HepG2 (cell line): ENCODE data around the gene PEX11G. TPM values are rescaled to one million over a fixed set of nuclear protein-coding genes. Genes with fewer than 3 reads are reported as not detected.

Experiments used
- ADNP ChIP-seq: sonication (generic); formaldehyde crosslinking; IDR thresholded peaks from 2 replicates; pipeline ENCODE4 v1.4.0; 2020; ENCODE audit warnings: missing genetic modification reagents
- ARNT2 ChIP-seq: sonication (generic); formaldehyde crosslinking; IDR thresholded peaks from 2 replicates; pipeline ENCODE4 v1.8.0; 2022; ENCODE audit warnings: mild to moderate bottlenecking, low read depth, missing genetic modification reagents, moderate library complexity
- BORCS8-MEF2B ChIP-seq: sonication (generic); formaldehyde crosslinking; IDR thresholded peaks from 2 replicates; pipeline ENCODE4 v1.8.0; 2022; ENCODE audit warnings: mild to moderate bottlenecking, missing genetic modification reagents
- ETV6 ChIP-seq: sonication (generic); formaldehyde crosslinking; conservative IDR thresholded peaks from 2 replicates; pipeline ENCODE4 v1.4.0; 2020; ENCODE audit warnings: missing genetic modification reagents
- FOSL1 ChIP-seq: sonication (generic); formaldehyde crosslinking; IDR thresholded peaks from 2 replicates; pipeline ENCODE4 v1.9.0; 2021; ENCODE audit warnings: missing genetic modification reagents, borderline replicate concordance
- GFI1 ChIP-seq: sonication (generic); formaldehyde crosslinking; IDR thresholded peaks from 2 replicates; pipeline ENCODE4 v1.5.0; 2020; ENCODE audit warnings: missing genetic modification reagents, mild to moderate bottlenecking, borderline replicate concordance
- HNRNPLL ChIP-seq: fragments of 200-400 bp; formaldehyde crosslinking; IDR thresholded peaks from 2 replicates; pipeline ENCODE4 v1.6.1; 2017; ENCODE audit warnings: mild to moderate bottlenecking, low read depth, low read length; ENCODE audit not compliant: poor library complexity, severe bottlenecking
- HOXA3 ChIP-seq: sonication (generic); formaldehyde crosslinking; IDR thresholded peaks from 2 replicates; pipeline ENCODE4 v1.5.0; 2020; ENCODE audit warnings: missing genetic modification reagents
- KMT2B ChIP-seq: IDR thresholded peaks from 2 replicates; pipeline ENCODE4 v1.6.1; 2016; ENCODE audit warnings: missing genetic modification reagents, missing compliant biosample characterization
- MBD4 ChIP-seq: IDR thresholded peaks from 2 replicates; pipeline ENCODE4 v1.6.1; 2012; ENCODE audit warnings: low read length, inconsistent platforms, borderline replicate concordance
- POLR2A ChIP-seq, 2 experiments: IDR thresholded peaks; 2 replicates each; pipeline ENCODE4 v1.6.1; 2011; ENCODE audit warnings: low read depth in 2 of 2, low read length in 2 of 2, mild to moderate bottlenecking in 1 of 2, moderate library complexity in 1 of 2; ENCODE audit not compliant: insufficient read depth in 1 of 2
- PRDM10 ChIP-seq: sonication (generic); formaldehyde crosslinking; IDR thresholded peaks from 2 replicates; pipeline ENCODE4 v1.4.0; 2020; ENCODE audit warnings: low read depth, missing genetic modification reagents
- RARA ChIP-seq: IDR thresholded peaks from 2 replicates; pipeline ENCODE4 v1.6.1; 2016; ENCODE audit warnings: missing genetic modification reagents, missing compliant biosample characterization
- SAFB2 ChIP-seq: sonication (generic); formaldehyde crosslinking; IDR thresholded peaks from 2 replicates; pipeline ENCODE4 v1.5.1; 2020; ENCODE audit warnings: missing genetic modification reagents, low read depth, mild to moderate bottlenecking, borderline replicate concordance
- SNRNP70 ChIP-seq: fragments of 200-400 bp; formaldehyde crosslinking; IDR thresholded peaks from 2 replicates; pipeline ENCODE4 v1.6.1; 2017; ENCODE audit warnings: mild to moderate bottlenecking, low read depth, low read length, moderate library complexity
- SP4 ChIP-seq: sonication (generic); formaldehyde crosslinking; IDR thresholded peaks from 2 replicates; pipeline ENCODE4 v1.8.1; 2023; ENCODE audit warnings: mild to moderate bottlenecking, missing genetic modification reagents
- ZBTB2 ChIP-seq: sonication (generic); formaldehyde crosslinking; IDR thresholded peaks from 2 replicates; pipeline ENCODE4 v1.8.0; 2022; ENCODE audit warnings: low read depth, missing genetic modification reagents
- ZBTB43 ChIP-seq: sonication (generic); formaldehyde crosslinking; conservative IDR thresholded peaks from 2 replicates; pipeline ENCODE4 v1.4.0; 2020; ENCODE audit warnings: missing genetic modification reagents
- ZNF224 ChIP-seq: sonication (generic); formaldehyde crosslinking; IDR thresholded peaks from 2 replicates; pipeline ENCODE4 v1.5.0; 2020; ENCODE audit warnings: mild to moderate bottlenecking, missing genetic modification reagents
- ZNF24 ChIP-seq: fragments of 450-650 bp; IDR thresholded peaks from 2 replicates; pipeline ENCODE4 v1.6.1; 2017; ENCODE audit warnings: antibody characterized with exemption, mild to moderate bottlenecking
- ZNF260 ChIP-seq: sonication (generic); formaldehyde crosslinking; IDR thresholded peaks from 2 replicates; pipeline ENCODE4 v1.4.0; 2020; ENCODE audit warnings: missing genetic modification reagents, low read depth, mild to moderate bottlenecking, borderline replicate concordance
- ZNF382 ChIP-seq: sonication (generic); formaldehyde crosslinking; IDR thresholded peaks from 2 replicates; pipeline ENCODE4 v1.5.0; 2020; ENCODE audit warnings: missing genetic modification reagents, mild to moderate bottlenecking, borderline replicate concordance
- ZNF441 ChIP-seq: sonication (generic); formaldehyde crosslinking; IDR thresholded peaks from 2 replicates; pipeline ENCODE4 v1.7.0; 2021; ENCODE audit warnings: missing genetic modification reagents, borderline replicate concordance
- ZNF556 ChIP-seq: sonication (generic); formaldehyde crosslinking; IDR thresholded peaks from 2 replicates; pipeline ENCODE4 v1.4.0; 2020; ENCODE audit warnings: mild to moderate bottlenecking, missing genetic modification reagents, borderline replicate concordance
- ZNF567 ChIP-seq: sonication (generic); formaldehyde crosslinking; IDR thresholded peaks from 2 replicates; pipeline ENCODE4 v1.8.1; 2023; ENCODE audit warnings: mild to moderate bottlenecking, missing genetic modification reagents, borderline replicate concordance
- ZNF768 ChIP-seq: sonication (generic); formaldehyde crosslinking; IDR thresholded peaks from 2 replicates; pipeline ENCODE4 v1.4.0; 2020; ENCODE audit warnings: missing genetic modification reagents
- polyA plus RNA-seq, 8 experiments: library from polyadenylated mRNA; depleted of rRNA in 3 of 8; stranded (reverse) in 7 of 8; unstranded in 1 of 8; fragments of >200 nt; fragmentation: Illumina TruSeq in 4 of 8; extraction: Trizol in 4 of 8; gene quantifications; 2 replicates each; pipeline versions ENCODE4 v1.2.1 to v1.2.3, GENCODE V29; 2011 to 2016; ENCODE audit warnings: low read depth in 4 of 8, missing spikeins in 1 of 8, mixed read lengths in 1 of 8; ENCODE audit not compliant: insufficient read depth in 1 of 8
- total RNA-seq, 5 experiments: library from RNA; depleted of rRNA; stranded (reverse); fragments of >200 nt; fragmentation: Illumina TruSeq; extraction: Trizol; gene quantifications; 2 replicates each; pipeline ENCODE4 v1.2.3, GENCODE V29; 2016; ENCODE audit warnings: low read depth in 1 of 5

Gene PEX11G
- total and polyA plus RNA-seq, 2 of the 13 experiments (the other 11 are each of a cell fraction or from before 2014, with no cell fraction given) = not detected

GRCh38 chr19:7494416-7495098, 5.7 kb upstream of the PEX11G start (continued):
- TF ChIP-seq ZBTB43 (CRISPR knock-in tag) (no peak), ZNF567 (CRISPR knock-in tag) (no peak), ADNP (CRISPR knock-in tag) (no peak), ARNT2 (CRISPR knock-in tag) (no peak), GFI1 (peak; percentile 23; the same call in 1 of the 2 replicates), ZNF24 (no peak), MBD4 (no peak), KMT2B (no peak), ZNF224 (CRISPR knock-in tag) (no peak), ZNF441 (no peak), ZNF556 (CRISPR knock-in tag) (no peak), PRDM10 (CRISPR knock-in tag) (no peak), BORCS8-MEF2B (CRISPR knock-in tag) (no peak), SP4 (CRISPR knock-in tag) (no peak), SAFB2 (CRISPR knock-in tag) (no peak), ZBTB2 (CRISPR knock-in tag) (no peak), ZNF260 (CRISPR knock-in tag) (no peak), SNRNP70 (no peak), ETV6 (CRISPR knock-in tag) (0 out of 2 replicates have a peak, but pooled peaks have one; percentile 40), HOXA3 (CRISPR knock-in tag) (peak; percentile 51; the same call in 1 of the 2 replicates), HNRNPLL (no peak), ZNF768 (CRISPR knock-in tag) (peak; percentile 93), POLR2A (IDR thresholded peaks at IDR 0.05; ENCODE audit: insufficient read depth in 1 of 2, low read depth in 2 of 2, low read length in 2 of 2) (peak in 1 of 2 experiments; percentile 52; a peak in 2 of 4 replicates), ZNF382 (CRISPR knock-in tag) (no peak), FOSL1 (CRISPR knock-in tag) (no peak), RARA (CRISPR knock-in tag) (peak; percentile 44; the same call in 1 of the 2 replicates)
